Thoracic aorta (tissue), 2 donors: ENCODE data around the gene STAP2. TPM values are rescaled to one million over a fixed set of nuclear protein-coding genes. Genes with fewer than 3 reads are reported as not detected.

Experiments
- ATAC-seq: fragments of 150-250 bp; one replicate; pipeline ENCODE4 v1.8.0; 2017; ENCODE audit warnings: low read depth; ENCODE audit not compliant: insufficient number of reproducible peaks, low FRiP score
- DNase-seq: peaks from one replicate; pipeline ENCODE4 v3.0.0-alpha.2; 2020; ENCODE audit warnings: low spot score
- H3K27ac ChIP-seq, 2 donors: fragments of 200-600 bp; sonication (generic); 1 replicate in 1 of 2; 2 replicates in 1 of 2; pipeline ENCODE4 v1.5.1; 2016; ENCODE audit warnings: mild to moderate bottlenecking in 2 of 2, moderate library complexity in 2 of 2
- H3K27me3 ChIP-seq: fragments of 200-600 bp; sonication (generic); replicated peaks from 2 replicates; pipeline ENCODE4 v1.6.0; 2016; ENCODE audit warnings: mild to moderate bottlenecking; ENCODE audit not compliant: insufficient read depth
- H3K36me3 ChIP-seq: fragments of 200-600 bp; sonication (generic); one replicate; pipeline ENCODE4 v1.5.1; 2016
- H3K4me1 ChIP-seq, 2 donors: fragments of 200-600 bp; sonication (generic); 1 replicate in 1 of 2; 2 replicates in 1 of 2; pipeline versions ENCODE4 v1.5.1 to v1.6.0; 2016; ENCODE audit warnings: low read depth in 2 of 2, mild to moderate bottlenecking in 1 of 2; ENCODE audit not compliant: control insufficient read depth in 1 of 2
- H3K4me3 ChIP-seq: fragments of 200-600 bp; sonication (generic); 2 replicates; pipeline ENCODE4 v1.5.1; 2016; ENCODE audit warnings: mild to moderate bottlenecking
- H3K9me3 ChIP-seq: fragments of 200-600 bp; sonication (generic); 2 replicates; pipeline ENCODE4 v1.5.1; 2016
- total RNA-seq, 2 donors: library from RNA; depleted of rRNA; stranded (reverse); fragments of >200 nt; gene quantifications; one replicate each; pipeline versions ENCODE4 v1.1.0 to v1.2.3, GENCODE V29; 2016
- TF ChIP-seq, protein P1 (sequence below): fragments of 200-600 bp; sonication (generic); IDR thresholded peaks from one replicate; pipeline ENCODE4 v1.5.1; 2019; ENCODE audit warnings: antibody characterized with exemption

STAP2 gene
- total RNA-seq, 2 donors from 2014 or later, result not detected

DNA sequence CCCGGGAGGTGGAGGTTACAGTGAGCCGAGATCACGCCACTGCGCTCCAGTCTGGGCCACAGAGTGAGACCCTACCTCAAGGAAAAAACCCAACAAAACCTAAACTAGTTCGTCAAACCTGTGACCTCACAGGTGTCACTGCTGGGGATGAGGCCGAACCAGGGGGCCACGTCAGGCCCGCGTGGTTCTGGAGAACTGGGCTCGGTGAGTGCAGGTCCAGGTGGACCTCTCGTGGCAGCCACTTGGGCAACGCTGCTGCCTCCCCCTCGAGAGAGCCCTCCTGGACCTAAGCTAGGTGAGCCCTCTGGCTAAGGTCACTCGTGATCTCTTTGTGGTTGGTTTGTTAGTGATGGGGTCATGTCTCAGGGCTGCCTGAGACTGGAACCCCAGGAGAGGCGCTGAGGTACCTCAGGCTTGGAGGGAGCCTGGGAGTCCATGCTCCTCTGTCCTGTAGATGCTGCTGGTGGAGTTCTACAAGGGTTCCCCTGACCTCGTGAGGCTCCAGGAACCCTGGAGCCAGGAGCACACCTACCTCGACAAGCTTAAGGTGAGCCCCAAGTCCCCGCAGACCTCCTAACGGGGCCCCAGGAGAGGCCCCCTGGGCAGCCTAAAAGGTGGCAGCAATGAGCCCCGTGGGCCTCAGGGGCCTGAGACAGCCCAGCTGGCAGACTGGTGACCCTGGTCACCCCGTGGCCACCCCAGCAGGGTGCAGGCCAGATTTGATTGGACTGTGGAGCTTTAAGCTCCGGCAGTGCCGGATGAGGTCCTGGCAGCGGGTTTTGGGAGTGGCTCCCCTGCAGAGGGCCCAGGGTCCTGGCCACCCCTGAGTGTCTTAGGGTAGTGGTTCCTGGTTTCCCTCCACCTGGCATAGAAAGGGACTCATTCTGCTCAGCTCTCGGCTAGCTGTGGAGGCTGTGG, 20.3 kb upstream of the STAP2 start:
- Histone ChIP-seq H3K27me3 (no peaks in the 10 kb centered on the region), H3K4me1 (no peaks in the 10 kb centered on the region), H3K9me3 (no peaks in the 10 kb centered on the region), H3K36me3 (peaks cover 36% of the 10 kb centered on the region), H3K4me3 (no peak overlapping the region), H3K27ac (no peak overlapping the region)
- TF ChIP-seq, protein P1, sequence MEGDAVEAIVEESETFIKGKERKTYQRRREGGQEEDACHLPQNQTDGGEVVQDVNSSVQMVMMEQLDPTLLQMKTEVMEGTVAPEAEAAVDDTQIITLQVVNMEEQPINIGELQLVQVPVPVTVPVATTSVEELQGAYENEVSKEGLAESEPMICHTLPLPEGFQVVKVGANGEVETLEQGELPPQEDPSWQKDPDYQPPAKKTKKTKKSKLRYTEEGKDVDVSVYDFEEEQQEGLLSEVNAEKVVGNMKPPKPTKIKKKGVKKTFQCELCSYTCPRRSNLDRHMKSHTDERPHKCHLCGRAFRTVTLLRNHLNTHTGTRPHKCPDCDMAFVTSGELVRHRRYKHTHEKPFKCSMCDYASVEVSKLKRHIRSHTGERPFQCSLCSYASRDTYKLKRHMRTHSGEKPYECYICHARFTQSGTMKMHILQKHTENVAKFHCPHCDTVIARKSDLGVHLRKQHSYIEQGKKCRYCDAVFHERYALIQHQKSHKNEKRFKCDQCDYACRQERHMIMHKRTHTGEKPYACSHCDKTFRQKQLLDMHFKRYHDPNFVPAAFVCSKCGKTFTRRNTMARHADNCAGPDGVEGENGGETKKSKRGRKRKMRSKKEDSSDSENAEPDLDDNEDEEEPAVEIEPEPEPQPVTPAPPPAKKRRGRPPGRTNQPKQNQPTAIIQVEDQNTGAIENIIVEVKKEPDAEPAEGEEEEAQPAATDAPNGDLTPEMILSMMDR, result no peak
- no peak for ATAC-seq
- no peak for DNase-seq

- no peak for ATAC-seq
- TF ChIP-seq, protein P1, result no peak
- Histone ChIP-seq H3K9me3 (no peaks in the 10 kb centered on the region), H3K4me1 (no peaks in the 10 kb centered on the region), H3K36me3 (peaks cover 25% of the 10 kb centered on the region), H3K4me3 (no peak overlapping the region), H3K27ac (no peak overlapping the region), H3K27me3 (no peaks in the 10 kb centered on the region)
- no peak for DNase-seq
Measured at GRCh38 chr19:4357921-4358326, 19.3 kb upstream of the STAP2 start.

DNA sequence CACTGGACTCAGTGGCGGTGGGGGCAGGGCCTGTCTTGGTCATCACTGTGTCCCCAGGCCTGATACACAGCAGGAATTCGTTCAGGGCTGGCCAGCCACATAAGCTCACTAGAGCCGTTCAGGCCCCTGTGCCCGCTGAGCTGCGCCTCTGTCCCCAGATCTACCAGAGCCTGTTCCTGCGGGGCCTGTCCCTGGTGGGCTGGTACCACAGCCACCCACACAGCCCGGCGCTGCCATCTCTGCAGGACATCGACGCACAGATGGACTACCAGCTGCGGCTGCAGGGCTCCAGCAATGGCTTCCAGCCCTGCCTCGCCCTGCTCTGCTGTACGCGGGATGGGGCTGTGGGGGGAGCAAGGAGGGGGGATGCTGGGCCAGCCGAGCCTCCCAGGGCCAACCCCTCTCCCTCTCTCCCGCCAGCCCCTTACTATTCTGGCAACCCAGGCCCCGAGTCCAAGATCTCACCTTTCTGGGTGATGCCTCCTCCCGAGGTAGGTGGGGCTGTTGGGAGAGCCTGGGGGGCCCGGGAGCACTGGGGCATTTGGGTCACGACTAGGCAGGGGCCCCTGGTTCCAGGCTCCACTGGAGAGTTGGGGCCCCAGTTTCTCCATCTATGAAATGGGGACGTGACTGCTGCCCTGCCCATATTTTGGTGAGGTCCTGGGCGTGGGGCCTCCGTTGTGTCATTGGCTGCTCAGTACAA, 18.6 kb upstream of the STAP2 start:
- no peak overlapping the region for H3K4me3 ChIP-seq
- peaks cover 20% of the 10 kb centered on the region for H3K36me3 ChIP-seq
- no peaks in the 10 kb centered on the region for H3K9me3 ChIP-seq
- no peak overlapping the region for H3K27ac ChIP-seq
- no peak for DNase-seq
- H3K27me3 ChIP-seq, result no peaks in the 10 kb centered on the region
- H3K4me1 ChIP-seq, result no peaks in the 10 kb centered on the region
- no peak for ATAC-seq
- TF ChIP-seq, protein P1, result no peak

DNA sequence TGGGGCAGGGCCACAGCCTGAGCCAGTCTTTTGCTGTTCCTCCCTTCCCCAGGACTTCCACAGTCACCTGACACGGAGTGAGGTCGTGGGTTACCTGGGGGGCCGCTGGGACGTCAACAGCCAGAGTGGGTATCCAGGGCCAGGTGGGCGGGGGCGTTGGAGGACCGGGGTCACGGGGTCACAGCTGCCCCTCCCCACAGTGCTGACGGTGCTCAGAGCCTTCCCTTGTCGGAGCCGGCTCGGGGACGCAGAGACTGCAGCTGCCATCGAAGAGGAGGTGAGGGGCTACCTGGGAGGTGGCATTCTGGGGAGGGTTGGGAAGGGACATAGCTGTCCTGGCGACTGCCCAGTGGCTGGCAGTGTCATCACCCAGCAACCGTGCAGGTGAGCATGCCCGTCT, 16.3 kb upstream of the STAP2 start:
- no peaks in the 10 kb centered on the region for H3K27me3 ChIP-seq
- no peak overlapping the region for H3K27ac ChIP-seq
- no peaks in the 10 kb centered on the region for H3K4me1 ChIP-seq
- no peak for ATAC-seq
- TF ChIP-seq, protein P1, result no peak
- no peaks in the 10 kb centered on the region for H3K9me3 ChIP-seq
- no peak overlapping the region for H3K4me3 ChIP-seq
- no peak for DNase-seq
- peaks cover 4% of the 10 kb centered on the region for H3K36me3 ChIP-seq

- Histone ChIP-seq H3K36me3 (peaks cover 3% of the 10 kb centered on the region), H3K27me3 (no peaks in the 10 kb centered on the region), H3K9me3 (no peaks in the 10 kb centered on the region), H3K4me1 (no peaks in the 10 kb centered on the region), H3K4me3 (no peak overlapping the region), H3K27ac (no peak overlapping the region)
- ATAC-seq, result no peak
- TF ChIP-seq, protein P1, result no peak
- DNase-seq, result no peak
Measured at GRCh38 chr19:4354282-4354681, 15.7 kb upstream of the STAP2 start.
